ENCODE data around the gene ADCY7.
"Not testable (repeated sequence)": the region's sequence is repeated elsewhere in the genome, so short reads cannot be mapped to it uniquely, and the experiment has no call there.

ADCY7 gene

DNA sequence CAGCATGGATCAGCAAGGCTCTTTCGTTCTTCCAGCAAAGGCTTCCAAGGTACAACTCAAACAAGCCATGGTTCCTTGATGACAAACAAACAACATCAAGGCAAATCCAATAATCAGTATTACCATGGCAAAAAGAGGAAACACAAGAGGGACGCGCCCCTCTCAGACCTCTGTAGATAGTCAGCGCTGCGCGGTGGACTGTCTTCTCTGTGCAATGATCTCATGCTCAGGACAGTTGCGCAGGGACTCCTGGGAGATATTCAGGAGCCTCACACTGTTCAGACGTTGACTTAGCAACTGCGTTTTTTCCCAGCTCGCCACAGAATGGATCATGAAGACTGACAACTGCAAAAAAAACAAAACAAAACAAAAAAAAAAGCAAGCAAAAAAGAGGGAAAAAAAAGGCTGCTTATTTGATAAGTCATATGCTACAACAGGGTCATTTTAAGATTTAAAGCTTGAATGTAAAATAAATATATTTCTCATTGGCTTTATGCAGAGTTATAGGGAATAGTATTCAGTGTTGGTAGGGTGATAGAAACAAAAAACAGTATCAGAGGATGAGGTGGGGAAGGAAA lies 37.1 kb upstream of the ADCY7 start:
- DNase-seq (ENCODE audit: low read depth) = no peak
- TF ChIP-seq, protein P1, sequence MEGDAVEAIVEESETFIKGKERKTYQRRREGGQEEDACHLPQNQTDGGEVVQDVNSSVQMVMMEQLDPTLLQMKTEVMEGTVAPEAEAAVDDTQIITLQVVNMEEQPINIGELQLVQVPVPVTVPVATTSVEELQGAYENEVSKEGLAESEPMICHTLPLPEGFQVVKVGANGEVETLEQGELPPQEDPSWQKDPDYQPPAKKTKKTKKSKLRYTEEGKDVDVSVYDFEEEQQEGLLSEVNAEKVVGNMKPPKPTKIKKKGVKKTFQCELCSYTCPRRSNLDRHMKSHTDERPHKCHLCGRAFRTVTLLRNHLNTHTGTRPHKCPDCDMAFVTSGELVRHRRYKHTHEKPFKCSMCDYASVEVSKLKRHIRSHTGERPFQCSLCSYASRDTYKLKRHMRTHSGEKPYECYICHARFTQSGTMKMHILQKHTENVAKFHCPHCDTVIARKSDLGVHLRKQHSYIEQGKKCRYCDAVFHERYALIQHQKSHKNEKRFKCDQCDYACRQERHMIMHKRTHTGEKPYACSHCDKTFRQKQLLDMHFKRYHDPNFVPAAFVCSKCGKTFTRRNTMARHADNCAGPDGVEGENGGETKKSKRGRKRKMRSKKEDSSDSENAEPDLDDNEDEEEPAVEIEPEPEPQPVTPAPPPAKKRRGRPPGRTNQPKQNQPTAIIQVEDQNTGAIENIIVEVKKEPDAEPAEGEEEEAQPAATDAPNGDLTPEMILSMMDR (IDR thresholded peaks at IDR 0.05; ENCODE audit: insufficient read depth, low read depth, low read length, missing control alignments) = no peak
- no peak overlapping the region for H3K4me3 ChIP-seq (ENCODE audit: low read length)

DNA sequence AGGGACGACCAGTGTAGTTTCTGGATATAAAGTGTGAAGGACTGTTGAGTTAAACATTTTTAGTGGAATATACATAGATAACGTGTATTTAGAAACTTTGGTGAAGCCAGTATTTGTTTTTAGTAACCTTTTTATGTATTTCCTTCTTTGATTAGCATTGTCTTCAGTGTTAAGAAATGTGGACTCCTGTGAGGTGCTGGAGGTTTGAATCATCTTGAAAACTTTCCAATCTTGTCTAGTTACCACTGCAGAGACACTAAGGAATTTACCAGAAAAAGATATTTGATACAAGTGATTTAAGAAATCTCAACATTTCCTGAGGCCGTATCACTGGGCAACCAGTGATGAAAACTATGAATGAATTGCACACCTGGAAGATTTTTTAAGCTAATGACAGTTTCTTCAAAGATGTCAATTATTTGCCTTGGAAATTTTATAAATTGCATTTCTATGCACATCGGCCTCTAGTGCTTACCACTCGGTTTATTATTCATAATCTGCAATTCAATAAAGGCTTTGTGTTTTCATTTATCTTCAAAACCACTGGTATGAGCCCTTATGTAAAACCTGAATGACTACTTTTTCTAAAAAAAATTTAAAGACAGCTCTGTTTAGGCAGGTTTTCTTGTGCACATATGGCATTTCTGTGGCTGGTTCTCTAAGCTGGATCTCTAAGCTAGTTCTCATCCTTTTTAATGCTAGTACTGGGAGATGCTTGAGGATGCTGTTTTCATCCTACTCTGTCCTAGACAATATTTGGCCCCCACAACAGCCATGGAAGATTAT lies 31.4 kb upstream of the ADCY7 start:
- H3K4me3 ChIP-seq (ENCODE audit: low read length) = no peak overlapping the region
- TF ChIP-seq, protein P1 (IDR thresholded peaks at IDR 0.05; ENCODE audit: insufficient read depth, low read depth, low read length, missing control alignments) = no peak
- peak; percentile 40 for DNase-seq (ENCODE audit: low read depth)

DNA sequence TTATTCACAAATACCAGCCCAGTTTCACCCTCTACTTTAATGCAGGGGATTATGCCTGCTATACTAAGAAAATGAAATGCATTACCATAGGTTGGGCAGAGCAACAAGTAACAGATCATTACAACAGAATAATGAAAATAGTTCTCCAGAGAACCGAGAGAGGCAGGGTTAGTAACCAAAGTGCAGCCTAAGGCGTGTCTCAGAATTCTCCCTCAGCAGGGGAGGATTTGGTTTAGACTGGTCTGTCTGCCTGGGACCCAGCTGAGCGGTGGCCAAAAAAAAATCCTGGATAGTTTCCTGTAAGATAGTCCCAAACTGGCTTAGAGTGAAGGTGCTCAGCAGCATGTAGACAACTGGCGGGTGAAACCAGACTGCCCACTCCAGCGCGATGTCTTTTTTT lies 30.8 kb upstream of the ADCY7 start:
- no peak overlapping the region for H3K4me3 ChIP-seq (ENCODE audit: low read length)
- TF ChIP-seq, protein P1 (IDR thresholded peaks at IDR 0.05; ENCODE audit: insufficient read depth, low read depth, low read length, missing control alignments) = no peak
- DNase-seq (ENCODE audit: low read depth) = peak; percentile 41

DNA sequence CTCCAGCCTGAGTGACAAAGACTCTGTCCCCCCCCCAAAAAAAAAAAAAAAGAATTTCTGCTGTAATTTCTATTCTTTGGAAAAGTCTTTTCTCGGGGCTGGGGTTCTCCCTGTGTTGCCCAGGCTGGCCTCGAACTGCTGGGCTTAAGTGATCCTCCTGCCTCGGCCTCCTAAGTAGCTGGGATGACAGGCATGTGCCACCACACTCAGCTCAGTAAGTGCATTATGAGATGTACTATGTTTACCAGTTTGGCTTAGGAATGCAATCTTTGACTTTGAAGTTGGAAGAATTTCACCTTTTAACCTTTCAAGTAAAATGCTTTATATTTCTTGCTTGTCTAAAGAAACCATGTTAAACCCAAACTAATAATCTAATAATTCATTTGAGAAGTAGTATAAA lies 28.0 kb upstream of the ADCY7 start:
- no peak overlapping the region for H3K4me3 ChIP-seq (ENCODE audit: low read length)
- TF ChIP-seq, protein P1 (IDR thresholded peaks at IDR 0.05; ENCODE audit: insufficient read depth, low read depth, low read length, missing control alignments) = no peak
- no peak for DNase-seq (ENCODE audit: low read depth)

DNA sequence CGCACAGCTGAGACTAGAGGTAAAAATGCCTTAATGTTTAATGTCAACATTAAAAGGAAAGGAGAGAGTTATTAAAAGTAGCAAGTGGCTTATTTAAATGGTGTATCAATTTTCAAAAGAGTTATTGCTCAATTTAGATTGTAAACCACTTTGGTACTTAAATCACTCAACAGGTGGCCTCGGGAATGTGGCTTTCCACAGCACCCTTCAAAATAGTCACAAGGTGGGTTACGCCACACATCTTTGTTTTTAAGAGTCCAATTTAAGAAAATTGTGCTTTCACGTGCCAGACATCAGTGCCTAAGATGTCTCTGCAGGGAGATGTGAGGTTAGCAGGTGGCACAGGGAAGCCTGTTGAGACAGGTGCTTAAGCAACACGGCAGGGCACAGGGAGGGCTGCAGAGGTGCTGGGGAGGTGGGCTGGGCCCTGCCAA lies 27.5 kb upstream of the ADCY7 start:
- TF ChIP-seq, protein P1 (IDR thresholded peaks at IDR 0.05; ENCODE audit: insufficient read depth, low read depth, low read length, missing control alignments) = no peak
- no peak overlapping the region for H3K4me3 ChIP-seq (ENCODE audit: low read length)
- DNase-seq (ENCODE audit: low read depth) = no peak

DNA sequence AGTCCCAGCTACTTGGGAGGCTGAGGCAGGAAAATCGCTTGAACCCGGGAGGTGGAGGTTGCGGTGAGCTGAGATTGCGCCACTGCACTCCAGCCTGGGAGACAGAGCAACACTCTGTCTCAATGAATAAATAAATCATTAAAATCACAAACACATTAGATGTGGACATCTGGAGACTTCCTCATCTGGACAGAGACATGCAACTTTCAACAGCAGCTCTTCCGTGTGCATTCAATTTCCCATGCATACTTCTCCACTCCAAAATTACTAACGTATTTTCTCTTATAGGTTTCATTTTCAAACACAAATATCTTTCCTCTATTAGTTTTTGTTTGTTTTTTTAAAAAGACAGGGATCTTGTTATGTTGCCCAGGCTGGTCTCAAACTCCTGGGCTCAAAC lies 23.3 kb upstream of the ADCY7 start:
- not testable (repeated sequence) for H3K4me3 ChIP-seq (ENCODE audit: low read length); DNase-seq (ENCODE audit: low read depth)

DNA sequence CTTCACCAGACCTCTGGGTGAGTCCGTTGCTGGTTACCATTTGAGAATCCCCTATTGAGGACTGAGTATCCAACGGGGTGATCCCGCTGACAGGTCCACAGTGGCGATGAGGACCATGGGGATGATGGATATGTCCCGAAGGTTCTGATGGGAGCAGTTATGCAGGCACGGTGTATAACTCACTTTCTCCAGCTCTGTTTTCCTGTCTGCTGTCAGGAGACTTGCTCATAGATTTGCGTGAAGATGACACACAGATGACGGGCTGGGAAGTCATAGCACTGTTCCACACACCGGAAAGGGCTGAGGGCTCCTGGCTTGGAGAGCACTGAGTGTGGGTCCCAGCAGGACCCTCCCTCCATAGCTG lies 22.2 kb upstream of the ADCY7 start:
- TF ChIP-seq, protein P1 (IDR thresholded peaks at IDR 0.05; ENCODE audit: insufficient read depth, low read depth, low read length, missing control alignments) = no peak
- H3K4me3 ChIP-seq (ENCODE audit: low read length) = no peak overlapping the region
- peak; percentile 80 for DNase-seq (ENCODE audit: low read depth)

All from epithelial cell of esophagus (primary cell).